ENCODE data around the gene GK.
"Not testable (repeated sequence)": the region's sequence is repeated elsewhere in the genome, so short reads cannot be mapped to it uniquely, and the experiment has no call there.

The GK gene

DNA sequence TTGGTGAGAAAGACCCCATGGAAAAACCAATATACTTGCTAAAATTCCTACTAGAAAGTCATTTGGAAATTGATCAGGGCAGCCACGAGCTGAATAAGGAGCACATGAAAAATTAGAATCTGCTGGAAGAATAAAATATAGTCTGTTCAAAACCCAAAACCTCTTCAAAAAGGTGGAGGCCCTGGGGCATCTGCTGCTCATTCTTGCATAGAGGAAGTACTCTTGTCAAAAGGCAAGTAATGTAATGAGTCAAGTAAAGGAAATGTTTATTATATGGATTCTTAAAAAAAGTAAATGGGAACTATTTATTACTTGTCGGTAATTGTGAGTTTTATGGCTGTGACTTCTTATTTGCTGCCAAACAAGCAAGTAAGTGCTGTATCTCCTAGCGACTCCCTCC, 109.5 kb downstream of the GK start:
- H3K27ac ChIP-seq (ENCODE audit: extremely low read depth, low read depth, low read length), result no peak overlapping the region
- CTCF ChIA-PET, result no interaction called here
- no peak overlapping the region for H3K4me3 ChIP-seq (ENCODE audit: low read depth, low read length)
- no peaks in the 10 kb centered on the region for H3K36me3 ChIP-seq (ENCODE audit: control insufficient read depth in 2 of 2, insufficient read depth in 1 of 2, low read length in 2 of 2)
- H3K4me1 ChIP-seq (ENCODE audit: control insufficient read depth, insufficient read depth, low read length), result no peaks in the 10 kb centered on the region
- no peaks in the 10 kb centered on the region for H3K9me3 ChIP-seq (ENCODE audit: control insufficient read depth, insufficient read depth, low read depth, low read length)
- POLR2A ChIA-PET, result no interaction called here
- TF ChIP-seq, protein P1, sequence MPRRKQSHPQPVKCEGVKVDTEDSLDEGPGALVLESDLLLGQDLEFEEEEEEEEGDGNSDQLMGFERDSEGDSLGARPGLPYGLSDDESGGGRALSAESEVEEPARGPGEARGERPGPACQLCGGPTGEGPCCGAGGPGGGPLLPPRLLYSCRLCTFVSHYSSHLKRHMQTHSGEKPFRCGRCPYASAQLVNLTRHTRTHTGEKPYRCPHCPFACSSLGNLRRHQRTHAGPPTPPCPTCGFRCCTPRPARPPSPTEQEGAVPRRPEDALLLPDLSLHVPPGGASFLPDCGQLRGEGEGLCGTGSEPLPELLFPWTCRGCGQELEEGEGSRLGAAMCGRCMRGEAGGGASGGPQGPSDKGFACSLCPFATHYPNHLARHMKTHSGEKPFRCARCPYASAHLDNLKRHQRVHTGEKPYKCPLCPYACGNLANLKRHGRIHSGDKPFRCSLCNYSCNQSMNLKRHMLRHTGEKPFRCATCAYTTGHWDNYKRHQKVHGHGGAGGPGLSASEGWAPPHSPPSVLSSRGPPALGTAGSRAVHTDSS (tag by site-specific recombination; IDR thresholded peaks at IDR 0.05), result no peak
- TF ChIP-seq ZNF335 (tag by site-specific recombination; conservative IDR thresholded peaks at IDR 0.05), result no peak

DNA sequence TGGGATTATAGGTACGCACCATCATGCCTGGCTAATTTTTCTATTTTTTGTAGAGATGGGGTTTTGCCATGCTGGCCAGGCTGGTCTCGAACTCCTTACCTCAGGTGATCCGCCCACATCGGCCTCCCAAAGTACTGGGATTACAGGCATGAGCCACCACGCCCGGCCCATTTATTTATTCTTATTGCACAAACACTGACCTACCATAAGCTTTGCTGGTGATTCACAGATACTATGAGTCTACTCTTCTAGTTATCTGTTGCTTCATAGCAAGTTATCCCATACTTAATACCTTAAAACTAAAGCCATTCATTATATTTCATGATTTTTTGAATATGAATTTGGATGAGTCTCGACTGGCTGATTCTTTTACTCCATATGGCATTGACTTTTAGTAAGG, 120.5 kb downstream of the GK start:
- H3K36me3 ChIP-seq (ENCODE audit: control insufficient read depth in 2 of 2, insufficient read depth in 1 of 2, low read length in 2 of 2); CTCF ChIA-PET; H3K27ac ChIP-seq (ENCODE audit: extremely low read depth, low read depth, low read length); H3K4me1 ChIP-seq (ENCODE audit: control insufficient read depth, insufficient read depth, low read length); H3K4me3 ChIP-seq (ENCODE audit: low read depth, low read length); H3K9me3 ChIP-seq (ENCODE audit: control insufficient read depth, insufficient read depth, low read depth, low read length): not testable (repeated sequence)
- POLR2A ChIA-PET, result interaction anchor here (0.9 kb wide), 1 partner anchor 19 kb away, joined by 3 read pairs; no protein-coding TSS in a partner anchor

DNA sequence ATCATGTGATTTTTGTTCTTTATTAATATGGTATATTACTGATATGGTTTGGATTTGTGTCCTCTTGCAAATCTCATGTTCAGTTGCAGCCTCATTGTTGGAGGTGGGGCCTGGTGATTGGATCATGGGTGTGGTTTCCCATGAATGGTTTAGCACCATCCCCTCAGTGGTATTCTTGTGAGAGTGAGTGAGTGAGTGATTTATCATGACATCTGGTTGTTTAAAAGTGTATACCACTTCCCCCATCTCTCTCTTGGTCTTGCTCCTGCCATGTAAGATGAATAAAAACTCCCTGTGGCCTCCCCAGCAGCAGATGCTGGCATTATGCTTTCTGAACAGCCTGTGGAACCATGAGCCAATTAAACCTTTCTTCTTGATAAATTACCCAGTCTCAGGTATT, 124.4 kb downstream of the GK start:
- no peaks in the 10 kb centered on the region; the same call in 1 of the 2 replicates for H3K9me3 ChIP-seq (ENCODE audit: control insufficient read depth, insufficient read depth, low read depth, low read length)
- H3K4me3 ChIP-seq (ENCODE audit: low read depth, low read length), result no peak overlapping the region
- CTCF ChIA-PET, result no interaction called here
- POLR2A ChIA-PET, result no interaction called here
- no peak for TF ChIP-seq ZNF24 (tag by site-specific recombination; IDR thresholded peaks at IDR 0.05)
- TF ChIP-seq, protein P2, sequence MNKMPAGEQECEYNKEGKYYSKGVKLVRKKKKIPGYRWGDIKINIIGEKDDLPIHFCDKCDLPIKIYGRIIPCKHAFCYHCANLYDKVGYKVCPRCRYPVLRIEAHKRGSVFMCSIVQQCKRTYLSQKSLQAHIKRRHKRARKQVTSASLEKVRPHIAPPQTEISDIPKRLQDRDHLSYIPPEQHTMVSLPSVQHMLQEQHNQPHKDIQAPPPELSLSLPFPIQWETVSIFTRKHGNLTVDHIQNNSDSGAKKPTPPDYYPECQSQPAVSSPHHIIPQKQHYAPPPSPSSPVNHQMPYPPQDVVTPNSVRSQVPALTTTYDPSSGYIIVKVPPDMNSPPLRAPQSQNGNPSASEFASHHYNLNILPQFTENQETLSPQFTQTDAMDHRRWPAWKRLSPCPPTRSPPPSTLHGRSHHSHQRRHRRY (tag by site-specific recombination; IDR thresholded peaks at IDR 0.05), result no peak
- TF ChIP-seq, protein P3, sequence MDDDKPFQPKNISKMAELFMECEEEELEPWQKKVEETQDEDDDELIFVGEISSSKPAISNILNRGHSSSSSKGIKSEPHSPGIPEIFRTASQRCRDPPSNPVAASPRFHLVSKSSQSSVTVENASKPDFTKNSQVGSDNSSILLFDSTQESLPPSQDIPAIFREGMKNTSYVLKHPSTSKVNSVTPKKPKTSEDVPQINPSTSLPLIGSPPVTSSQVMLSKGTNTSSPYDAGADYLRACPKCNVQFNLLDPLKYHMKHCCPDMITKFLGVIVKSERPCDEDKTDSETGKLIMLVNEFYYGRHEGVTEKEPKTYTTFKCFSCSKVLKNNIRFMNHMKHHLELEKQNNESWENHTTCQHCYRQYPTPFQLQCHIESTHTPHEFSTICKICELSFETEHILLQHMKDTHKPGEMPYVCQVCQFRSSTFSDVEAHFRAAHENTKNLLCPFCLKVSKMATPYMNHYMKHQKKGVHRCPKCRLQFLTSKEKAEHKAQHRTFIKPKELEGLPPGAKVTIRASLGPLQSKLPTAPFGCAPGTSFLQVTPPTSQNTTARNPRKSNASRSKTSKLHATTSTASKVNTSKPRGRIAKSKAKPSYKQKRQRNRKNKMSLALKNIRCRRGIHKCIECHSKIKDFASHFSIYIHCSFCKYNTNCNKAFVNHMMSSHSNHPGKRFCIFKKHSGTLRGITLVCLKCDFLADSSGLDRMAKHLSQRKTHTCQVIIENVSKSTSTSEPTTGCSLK (tag by site-specific recombination; IDR thresholded peaks at IDR 0.05), result no peak
- TF ChIP-seq SETDB1 (IDR thresholded peaks at IDR 0.05; ENCODE audit: insufficient read length, low read length), result no peak
- TF ChIP-seq, protein P4, sequence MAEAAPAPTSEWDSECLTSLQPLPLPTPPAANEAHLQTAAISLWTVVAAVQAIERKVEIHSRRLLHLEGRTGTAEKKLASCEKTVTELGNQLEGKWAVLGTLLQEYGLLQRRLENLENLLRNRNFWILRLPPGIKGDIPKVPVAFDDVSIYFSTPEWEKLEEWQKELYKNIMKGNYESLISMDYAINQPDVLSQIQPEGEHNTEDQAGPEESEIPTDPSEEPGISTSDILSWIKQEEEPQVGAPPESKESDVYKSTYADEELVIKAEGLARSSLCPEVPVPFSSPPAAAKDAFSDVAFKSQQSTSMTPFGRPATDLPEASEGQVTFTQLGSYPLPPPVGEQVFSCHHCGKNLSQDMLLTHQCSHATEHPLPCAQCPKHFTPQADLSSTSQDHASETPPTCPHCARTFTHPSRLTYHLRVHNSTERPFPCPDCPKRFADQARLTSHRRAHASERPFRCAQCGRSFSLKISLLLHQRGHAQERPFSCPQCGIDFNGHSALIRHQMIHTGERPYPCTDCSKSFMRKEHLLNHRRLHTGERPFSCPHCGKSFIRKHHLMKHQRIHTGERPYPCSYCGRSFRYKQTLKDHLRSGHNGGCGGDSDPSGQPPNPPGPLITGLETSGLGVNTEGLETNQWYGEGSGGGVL (tag by site-specific recombination; IDR thresholded peaks at IDR 0.05), result no peak
- TF ChIP-seq ZNF391 (tag by site-specific recombination; IDR thresholded peaks at IDR 0.05; ENCODE audit: borderline replicate concordance, low read depth), result no peak
- TF ChIP-seq ZNF416 (tag by site-specific recombination; IDR thresholded peaks at IDR 0.05), result no peak
- TF ChIP-seq ZFHX2 (tag by site-specific recombination; conservative IDR thresholded peaks at IDR 0.05), result no peak
- TF ChIP-seq ZNF48 (tag by site-specific recombination; IDR thresholded peaks at IDR 0.05), result no peak
- TF ChIP-seq, protein P5, sequence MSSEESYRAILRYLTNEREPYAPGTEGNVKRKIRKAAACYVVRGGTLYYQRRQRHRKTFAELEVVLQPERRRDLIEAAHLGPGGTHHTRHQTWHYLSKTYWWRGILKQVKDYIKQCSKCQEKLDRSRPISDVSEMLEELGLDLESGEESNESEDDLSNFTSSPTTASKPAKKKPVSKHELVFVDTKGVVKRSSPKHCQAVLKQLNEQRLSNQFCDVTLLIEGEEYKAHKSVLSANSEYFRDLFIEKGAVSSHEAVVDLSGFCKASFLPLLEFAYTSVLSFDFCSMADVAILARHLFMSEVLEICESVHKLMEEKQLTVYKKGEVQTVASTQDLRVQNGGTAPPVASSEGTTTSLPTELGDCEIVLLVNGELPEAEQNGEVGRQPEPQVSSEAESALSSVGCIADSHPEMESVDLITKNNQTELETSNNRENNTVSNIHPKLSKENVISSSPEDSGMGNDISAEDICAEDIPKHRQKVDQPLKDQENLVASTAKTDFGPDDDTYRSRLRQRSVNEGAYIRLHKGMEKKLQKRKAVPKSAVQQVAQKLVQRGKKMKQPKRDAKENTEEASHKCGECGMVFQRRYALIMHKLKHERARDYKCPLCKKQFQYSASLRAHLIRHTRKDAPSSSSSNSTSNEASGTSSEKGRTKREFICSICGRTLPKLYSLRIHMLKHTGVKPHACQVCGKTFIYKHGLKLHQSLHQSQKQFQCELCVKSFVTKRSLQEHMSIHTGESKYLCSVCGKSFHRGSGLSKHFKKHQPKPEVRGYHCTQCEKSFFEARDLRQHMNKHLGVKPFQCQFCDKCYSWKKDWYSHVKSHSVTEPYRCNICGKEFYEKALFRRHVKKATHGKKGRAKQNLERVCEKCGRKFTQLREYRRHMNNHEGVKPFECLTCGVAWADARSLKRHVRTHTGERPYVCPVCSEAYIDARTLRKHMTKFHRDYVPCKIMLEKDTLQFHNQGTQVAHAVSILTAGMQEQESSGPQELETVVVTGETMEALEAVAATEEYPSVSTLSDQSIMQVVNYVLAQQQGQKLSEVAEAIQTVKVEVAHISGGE (tag by site-specific recombination; conservative IDR thresholded peaks at IDR 0.05; ENCODE audit: low read depth), result no peak
- TF ChIP-seq ZNF560 (tag by site-specific recombination; IDR thresholded peaks at IDR 0.05; ENCODE audit: borderline replicate concordance), result no peak
- H3K27ac ChIP-seq (ENCODE audit: extremely low read depth, low read depth, low read length), result no peak overlapping the region
- no peaks in the 10 kb centered on the region for H3K36me3 ChIP-seq (ENCODE audit: control insufficient read depth in 2 of 2, insufficient read depth in 1 of 2, low read length in 2 of 2)
- H3K4me1 ChIP-seq (ENCODE audit: control insufficient read depth, insufficient read depth, low read length), result no peaks in the 10 kb centered on the region

Data from HEK293 (cell line).